Testis (tissue), 3 donors: ENCODE measurements around the gene RCCD1. TPM values are rescaled to one million over a fixed set of nuclear protein-coding genes. Genes with fewer than 3 reads are reported as not detected.

Experiments
- DNase-seq: peaks from one replicate; pipeline ENCODE4 v3.0.0-alpha.2; 2019
- H3K27ac ChIP-seq, 2 donors: fragments of 200-600 bp; sonication (generic); one replicate each; pipeline ENCODE4 v1.5.1; 2019
- H3K27me3 ChIP-seq: fragments of 200-600 bp; sonication (generic); one replicate; pipeline ENCODE4 v1.5.1; 2019
- H3K36me3 ChIP-seq: fragments of 200-600 bp; sonication (generic); one replicate; pipeline ENCODE4 v1.5.1; 2017; ENCODE audit warnings: low read depth; ENCODE audit errors: missing control alignments
- H3K4me1 ChIP-seq: fragments of 200-600 bp; sonication (generic); one replicate; pipeline ENCODE4 v1.5.1; 2019
- H3K4me3 ChIP-seq, 2 donors: fragments of 200-600 bp; sonication (generic); one replicate each; pipeline ENCODE4 v1.5.1; 2017 to 2019
- H3K9me3 ChIP-seq: fragments of 200-600 bp; sonication (generic); one replicate; pipeline ENCODE4 v1.5.1; 2017
- CTCF ChIP-seq, 3 experiments: fragments of 450-650 bp in 2 of 3; fragments of 200-600 bp in 1 of 3; sonication (generic) in 1 of 3; IDR thresholded peaks; one replicate each; pipeline ENCODE4 v1.5.1; 2016 to 2019; ENCODE audit warnings: antibody characterized with exemption in 3 of 3, mild to moderate bottlenecking in 2 of 3, moderate library complexity in 1 of 3
- POLR2A ChIP-seq: fragments of 450-650 bp; IDR thresholded peaks from one replicate; pipeline ENCODE4 v1.6.1; 2017; ENCODE audit warnings: antibody characterized with exemption, mild to moderate bottlenecking, moderate library complexity
- WGBS, 2 donors: methylation state at CpG; one replicate each; pipeline ENCODE4 v1.1.5; 2018; 5-methylcytosine and 5-hydroxymethylcytosine counted together
- intact Hi-C: fragments of 100-400 bp; cut with DNase I; formaldehyde crosslinking; loops from one replicate; pipeline ENCODE4 v1.15.1; 2023; ENCODE audit warnings: low total_unique reads
- polyA plus RNA-seq: library from polyadenylated mRNA; stranded (reverse); fragments of 350-450 nt; fragmentation: Illumina TruSeq; extraction: RNeasy Lipid Tissue Mini Kit (QIAGEN cat#74804); gene quantifications from one replicate; pipeline ENCODE4 v1.2.3, GENCODE V29; 2014; ENCODE audit warnings: low read depth, low replicate concordance; ENCODE audit not compliant: insufficient read depth
- total RNA-seq, 2 donors: library from RNA; depleted of rRNA; stranded (reverse); fragments of >200 nt; gene quantifications; one replicate each; pipeline ENCODE4 v1.2.3, GENCODE V29; 2016

RCCD1 gene
- total and polyA plus RNA-seq, 3 donors from 2014 or later = 17.5 to 21.1 (median 17.5) TPM

GRCh38 chr15:90932660-90932991 is 22.1 kb upstream of the RCCD1 start:
- intact Hi-C loops = no loop called here
- TF ChIP-seq CTCF (IDR thresholded peaks at IDR 0.05) (no peak), POLR2A (no peak)
- peaks cover 41% of the 10 kb centered on the region for H3K4me1 ChIP-seq
- H3K27me3 ChIP-seq = no peaks in the 10 kb centered on the region
- peak overlapping the region; percentile 66 to 79 for H3K4me3 ChIP-seq
- no peaks in the 10 kb centered on the region for H3K36me3 ChIP-seq
- H3K9me3 ChIP-seq = no peaks in the 10 kb centered on the region
- H3K27ac ChIP-seq = peak overlapping the region; percentile 74 to 88
- DNase-seq = no peak
- WGBS, 2 donors = 9 to 14% methylated on average over 2 to 5 of the region's 5 CpGs

GRCh38 chr15:90933301-90933700 is 21.4 kb upstream of the RCCD1 start:
- H3K27me3 ChIP-seq = no peaks in the 10 kb centered on the region
- no peak overlapping the region for H3K27ac ChIP-seq
- peaks cover 41% of the 10 kb centered on the region for H3K4me1 ChIP-seq
- TF ChIP-seq POLR2A (no peak), CTCF (IDR thresholded peaks at IDR 0.05) (no peak)
- H3K36me3 ChIP-seq = no peaks in the 10 kb centered on the region
- intact Hi-C loops = no loop called here
- WGBS, 2 donors = 75 to 85% methylated on average over 1 of the region's 1 CpG
- H3K4me3 ChIP-seq = no peak overlapping the region
- H3K9me3 ChIP-seq = no peaks in the 10 kb centered on the region
- DNase-seq = no peak

- no peaks in the 10 kb centered on the region for H3K36me3 ChIP-seq
- no peaks in the 10 kb centered on the region for H3K9me3 ChIP-seq
- peaks cover 41% of the 10 kb centered on the region for H3K4me1 ChIP-seq
- DNase-seq = peak; percentile 89
- WGBS, 2 donors = 1% methylated on average over 12 to 19 of the region's 19 CpGs
- no peaks in the 10 kb centered on the region for H3K27me3 ChIP-seq
- H3K4me3 ChIP-seq = peak overlapping the region; percentile 62 to 72
- intact Hi-C loops = no loop called here
- TF ChIP-seq POLR2A = no peak
- peak; percentile 56 to 81 (median 63) for TF ChIP-seq CTCF (IDR thresholded peaks at IDR 0.05)
- peak overlapping the region; percentile 63 to 87 for H3K27ac ChIP-seq
Observed at GRCh38 chr15:90934256-90934948, 20.3 kb upstream of the RCCD1 start.

GRCh38 chr15:90934949-90935751 is 19.5 kb upstream of the RCCD1 start, which contains the start of gene UNC45A:
Gene UNC45A, plus strand, starts transcription at chr15:90935285. Its CDS starts 40 bp downstream, at chr15:90935325.
- peaks cover 41% of the 10 kb centered on the region for H3K4me1 ChIP-seq
- peak; percentile 95 for DNase-seq
- H3K9me3 ChIP-seq = no peaks in the 10 kb centered on the region
- TF ChIP-seq POLR2A (no peak), CTCF (IDR thresholded peaks at IDR 0.05) (no peak)
- peak within 1 kb of the TSS; percentile 62 to 72 for H3K4me3 ChIP-seq
- intact Hi-C loops = no loop called here
- no peaks in the 10 kb centered on the region for H3K36me3 ChIP-seq
- no peaks in the 10 kb centered on the region for H3K27me3 ChIP-seq
- 0 to 4% methylated on average over 3 to 37 of the region's 65 CpGs for WGBS, 2 donors
- H3K27ac ChIP-seq = peak within 1 kb of the TSS; percentile 63 to 87
